GM23248 (cell line): ENCODE results near the gene UTP18. TPM values are rescaled to one million over a fixed set of nuclear protein-coding genes. Genes with fewer than 3 reads are reported as not detected.

Experiments
- DNase-seq: peaks from one replicate; pipeline ENCODE4 v3.0.0-alpha.2; 2015
- H2AFZ ChIP-seq: fragments of 200-600 bp; sonication (generic); 2 replicates; pipeline ENCODE4 v1.6.1; 2016; ENCODE audit warnings: antibody characterized with exemption
- H3F3A ChIP-seq: fragments of 200-600 bp; sonication (generic); 2 replicates; pipeline ENCODE4 v1.6.1; 2016; ENCODE audit warnings: mild to moderate bottlenecking, antibody characterized with exemption, mixed run types; ENCODE audit not compliant: insufficient read depth
- H3K27ac ChIP-seq: fragments of 200-600 bp; sonication (generic); 2 replicates; pipeline ENCODE4 v1.5.1; 2016; ENCODE audit warnings: mild to moderate bottlenecking
- H3K27me3 ChIP-seq: fragments of 200-600 bp; sonication (generic); replicated peaks from 2 replicates; pipeline ENCODE4 v1.6.1; 2016; ENCODE audit warnings: mild to moderate bottlenecking; ENCODE audit not compliant: insufficient read depth
- H3K36me3 ChIP-seq: fragments of 200-600 bp; sonication (generic); 2 replicates; pipeline ENCODE4 v1.6.1; 2016; ENCODE audit warnings: low read depth, mild to moderate bottlenecking
- H3K4me1 ChIP-seq: fragments of 200-600 bp; sonication (generic); 2 replicates; pipeline ENCODE4 v1.6.1; 2016; ENCODE audit warnings: mild to moderate bottlenecking; ENCODE audit not compliant: insufficient read depth
- H3K4me2 ChIP-seq: fragments of 200-600 bp; sonication (generic); one replicate; pipeline ENCODE4 v1.6.1; 2016; ENCODE audit warnings: mild to moderate bottlenecking; ENCODE audit not compliant: unreplicated experiment
- H3K4me3 ChIP-seq: fragments of 200-600 bp; sonication (generic); 2 replicates; pipeline ENCODE4 v1.5.1; 2016; ENCODE audit warnings: mild to moderate bottlenecking
- H3K79me2 ChIP-seq: fragments of 200-600 bp; sonication (generic); 2 replicates; pipeline ENCODE4 v1.6.1; 2016; ENCODE audit warnings: mild to moderate bottlenecking; ENCODE audit not compliant: insufficient read depth
- H3K9ac ChIP-seq: fragments of 200-600 bp; sonication (generic); 2 replicates; pipeline ENCODE4 v1.6.1; 2016; ENCODE audit warnings: mild to moderate bottlenecking
- H3K9me2 ChIP-seq: fragments of 200-600 bp; sonication (generic); 2 replicates; pipeline ENCODE4 v1.6.1; 2016; ENCODE audit warnings: mixed run types, mild to moderate bottlenecking, moderate library complexity; ENCODE audit not compliant: insufficient read depth
- H3K9me3 ChIP-seq: fragments of 200-600 bp; sonication (generic); one replicate; pipeline ENCODE4 v1.6.1; 2017; ENCODE audit warnings: low read depth
- H4K20me1 ChIP-seq: fragments of 200-600 bp; sonication (generic); 2 replicates; pipeline ENCODE4 v1.6.0; 2016; ENCODE audit not compliant: insufficient read depth
- EZH2 ChIP-seq: fragments of 200-600 bp; sonication (generic); IDR thresholded peaks from 2 replicates; pipeline ENCODE4 v1.6.1; 2018; ENCODE audit warnings: antibody characterized with exemption, mild to moderate bottlenecking; ENCODE audit not compliant: insufficient read depth, poor library complexity, severe bottlenecking
- EZH2phosphoT487 ChIP-seq: fragments of 200-600 bp; sonication (generic); IDR thresholded peaks from 2 replicates; pipeline ENCODE4 v1.6.1; 2018; ENCODE audit warnings: antibody characterized with exemption, moderate library complexity, mild to moderate bottlenecking, low read depth; ENCODE audit not compliant: insufficient read depth
- WGBS, 2 experiments: methylation state at CpG; one replicate each; pipeline ENCODE4 v1.1.6; 2015 to 2017; ENCODE audit warnings: low lambda C conversion rate in 2 of 2, low coverage in 1 of 2; ENCODE audit errors: missing lambda C conversion rate in 2 of 2; 5-methylcytosine and 5-hydroxymethylcytosine counted together
- in situ Hi-C: fragments of 300-500 bp; cut with MboI; formaldehyde crosslinking; loops from 2 replicates; pipeline ENCODE4 v1.15.0; 2020
- polyA plus RNA-seq: library from polyadenylated mRNA; unstranded; fragments of >200 nt; fragmentation: Nextera tagmentation; extraction: Ambion mirVana; gene quantifications from 2 replicates; pipeline ENCODE4 v1.2.1, GENCODE V29; 2016
- total RNA-seq: library from RNA; depleted of rRNA; stranded (reverse); fragments of >200 nt; shearing (Covaris generic); gene quantifications from 2 replicates; pipeline ENCODE4 v1.2.3, GENCODE V29; 2014

UTP18 gene
- total and polyA plus RNA-seq, 2 experiments from 2014 or later = 26.8 to 31.4 TPM

GRCh38 chr17:51230306-51230705 is 30.0 kb upstream of the UTP18 start:
- in situ Hi-C loops = no loop called here
- peak; percentile 45 for DNase-seq
- 74 to 77% methylated on average over 4 of the region's 4 CpGs for WGBS, 2 experiments
- no peaks in the 10 kb centered on the region for H3K36me3 ChIP-seq
- peak overlapping the region; percentile 30 for H3K27ac ChIP-seq
- no peak overlapping the region for H3K4me3 ChIP-seq
- no peak overlapping the region for H3K4me2 ChIP-seq
- peaks cover 11% of the 10 kb centered on the region for H3F3A ChIP-seq
- peaks cover 85% of the 10 kb centered on the region for H3K79me2 ChIP-seq
- H3K9me3 ChIP-seq = no peaks in the 10 kb centered on the region
- H4K20me1 ChIP-seq = peaks cover 8% of the 10 kb centered on the region; the same call in 1 of the 2 replicates
- H3K9me2 ChIP-seq = no peaks in the 10 kb centered on the region
- peaks cover 17% of the 10 kb centered on the region for H3K4me1 ChIP-seq
- H3K27me3 ChIP-seq = no peaks in the 10 kb centered on the region
- no peak overlapping the region for H3K9ac ChIP-seq
- TF ChIP-seq EZH2 (no peak), EZH2phosphoT487 (no peak)
- no peak overlapping the region for H2AFZ ChIP-seq

GRCh38 chr17:51231999-51232398 is 28.3 kb upstream of the UTP18 start:
- Histone ChIP-seq H3K9me3 (no peaks in the 10 kb centered on the region), H3K9ac (no peak overlapping the region), H2AFZ (no peak overlapping the region), H3K36me3 (no peaks in the 10 kb centered on the region), H3K79me2 (peaks cover 86% of the 10 kb centered on the region), H3K4me3 (no peak overlapping the region), H3K9me2 (no peaks in the 10 kb centered on the region), H3K4me2 (no peak overlapping the region), H3K4me1 (peaks cover 17% of the 10 kb centered on the region), H3K27me3 (no peaks in the 10 kb centered on the region), H3F3A (peaks cover 11% of the 10 kb centered on the region; the same call in 1 of the 2 replicates), H3K27ac (no peak overlapping the region), H4K20me1 (peaks cover 8% of the 10 kb centered on the region; the same call in 1 of the 2 replicates)
- in situ Hi-C loops = no loop called here
- TF ChIP-seq EZH2 (no peak), EZH2phosphoT487 (no peak)
- DNase-seq = no peak
- WGBS, 2 experiments = 89 to 91% methylated on average over 4 of the region's 4 CpGs

- Histone ChIP-seq H2AFZ (no peak overlapping the region), H3K9me3 (no peaks in the 10 kb centered on the region), H3K36me3 (no peaks in the 10 kb centered on the region), H4K20me1 (peaks cover 8% of the 10 kb centered on the region; the same call in 1 of the 2 replicates), H3K9ac (no peak overlapping the region), H3K4me1 (peaks cover 6% of the 10 kb centered on the region; the same call in 1 of the 2 replicates), H3K4me2 (no peak overlapping the region), H3K79me2 (peaks cover 96% of the 10 kb centered on the region), H3K4me3 (no peak overlapping the region), H3K9me2 (no peaks in the 10 kb centered on the region), H3K27me3 (no peaks in the 10 kb centered on the region), H3K27ac (no peak overlapping the region), H3F3A (no peaks in the 10 kb centered on the region; the same call in 1 of the 2 replicates)
- no peak for TF ChIP-seq EZH2
- no peak for DNase-seq
- in situ Hi-C loops = no loop called here
- WGBS, 2 experiments = 94 to 99% methylated on average over 6 of the region's 6 CpGs
Measured at GRCh38 chr17:51234162-51234561, 26.2 kb upstream of the UTP18 start.

- in situ Hi-C loops = no loop called here
- Histone ChIP-seq H2AFZ (no peak overlapping the region), H3K4me2 (no peak overlapping the region), H3K27ac (no peak overlapping the region), H3K9me2 (no peaks in the 10 kb centered on the region), H3K4me3 (no peak overlapping the region), H3K79me2 (peaks cover 89% of the 10 kb centered on the region), H3K9me3 (no peaks in the 10 kb centered on the region), H4K20me1 (0 out of 2 replicates have a peak, but pooled peaks cover 4% of the 10 kb centered on the region), H3K9ac (no peak overlapping the region), H3K36me3 (no peaks in the 10 kb centered on the region), H3K27me3 (no peaks in the 10 kb centered on the region), H3K4me1 (no peaks in the 10 kb centered on the region), H3F3A (no peaks in the 10 kb centered on the region)
- WGBS, 2 experiments = 97% methylated on average over 6 of the region's 6 CpGs
- no peak for DNase-seq
- no peak for TF ChIP-seq EZH2phosphoT487
- no peak for TF ChIP-seq EZH2
Measured at GRCh38 chr17:51238255-51238887, 22.0 kb upstream of the UTP18 start.
